HL-60 (cell line): ENCODE measurements around the gene FBRS.
A peak's percentile ranks its signal among the peaks of the same experiment; 100 is the strongest.

Source experiments
- DNase-seq, 2 experiments: peaks; one replicate each; pipeline ENCODE4 v3.0.0-alpha.2; 2010 to 2020; ENCODE audit warnings: low read depth in 1 of 2, low spot score in 1 of 2
- H3K27ac ChIP-seq: fragments of 250-450 bp; sonication (Bioruptor Pico); replicated peaks from 2 replicates; pipeline ENCODE4 v1.5.1; 2020; ENCODE audit warnings: mild to moderate bottlenecking, moderate library complexity
- H3K27me3 ChIP-seq: fragments of 250-450 bp; sonication (Bioruptor Pico); 2 replicates; pipeline ENCODE4 v1.5.1; 2021; ENCODE audit warnings: mild to moderate bottlenecking, moderate library complexity; ENCODE audit not compliant: insufficient read depth, poor library complexity, severe bottlenecking
- H3K4me3 ChIP-seq: replicated peaks from 2 replicates; pipeline ENCODE4 v1.5.1; 2011; ENCODE audit warnings: mild to moderate bottlenecking, control low read depth, low read length; ENCODE audit not compliant: insufficient read depth
- GABPA ChIP-seq: IDR thresholded peaks from 2 replicates; pipeline ENCODE4 v1.6.1; 2012; ENCODE audit warnings: low read depth
- POLR2AphosphoS5 ChIP-seq: IDR thresholded peaks from 2 replicates; pipeline ENCODE4 v1.6.1; 2012; ENCODE audit warnings: low read depth
- SPI1 ChIP-seq: IDR thresholded peaks from 2 replicates; pipeline ENCODE4 v1.6.1; 2012; ENCODE audit warnings: low read depth, mild to moderate bottlenecking, borderline replicate concordance
- TF ChIP-seq, protein P1 (sequence below): IDR thresholded peaks from one replicate; pipeline ENCODE4 v1.5.1; 2011; ENCODE audit warnings: low read length, control low read depth, inconsistent platforms; ENCODE audit not compliant: insufficient read depth
- TF ChIP-seq, protein P2 (sequence below): IDR thresholded peaks from 2 replicates; pipeline ENCODE4 v1.6.1; 2012; ENCODE audit warnings: low read depth; ENCODE audit not compliant: insufficient replicate concordance

FBRS gene

DNA sequence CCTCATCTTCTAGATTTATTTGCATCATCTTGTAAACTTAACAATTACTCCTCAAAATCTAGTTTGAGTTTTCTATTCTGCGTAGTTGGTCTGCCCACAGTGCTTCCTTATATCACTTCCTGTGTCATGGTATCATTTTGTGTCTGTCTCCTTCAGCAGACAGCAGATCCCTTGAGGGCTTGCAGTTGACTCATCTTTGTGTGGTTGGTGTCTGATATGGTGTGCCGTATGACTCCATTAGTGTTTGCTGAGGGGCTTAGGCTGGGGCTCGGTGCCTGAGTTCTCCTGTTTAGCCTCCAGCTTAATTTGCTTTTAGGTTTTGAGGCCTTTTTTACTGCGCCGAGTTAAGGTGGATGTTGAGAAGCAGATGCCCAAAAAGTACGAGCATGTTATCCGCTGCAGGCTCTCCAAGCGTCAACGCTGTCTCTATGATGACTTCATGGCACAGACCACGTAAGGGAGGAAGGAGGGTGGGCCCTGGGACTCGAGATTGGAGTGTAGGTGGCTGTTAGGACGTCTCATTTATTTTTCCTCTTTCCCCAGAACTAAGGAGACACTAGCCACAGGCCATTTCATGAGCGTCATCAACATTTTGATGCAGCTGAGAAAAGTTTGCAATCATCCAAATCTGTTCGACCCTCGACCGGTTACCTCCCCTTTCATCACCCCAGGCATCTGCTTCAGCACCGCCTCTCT is 57.7 kb downstream of the FBRS start:
- no peak for TF ChIP-seq GABPA
- TF ChIP-seq, protein P1, sequence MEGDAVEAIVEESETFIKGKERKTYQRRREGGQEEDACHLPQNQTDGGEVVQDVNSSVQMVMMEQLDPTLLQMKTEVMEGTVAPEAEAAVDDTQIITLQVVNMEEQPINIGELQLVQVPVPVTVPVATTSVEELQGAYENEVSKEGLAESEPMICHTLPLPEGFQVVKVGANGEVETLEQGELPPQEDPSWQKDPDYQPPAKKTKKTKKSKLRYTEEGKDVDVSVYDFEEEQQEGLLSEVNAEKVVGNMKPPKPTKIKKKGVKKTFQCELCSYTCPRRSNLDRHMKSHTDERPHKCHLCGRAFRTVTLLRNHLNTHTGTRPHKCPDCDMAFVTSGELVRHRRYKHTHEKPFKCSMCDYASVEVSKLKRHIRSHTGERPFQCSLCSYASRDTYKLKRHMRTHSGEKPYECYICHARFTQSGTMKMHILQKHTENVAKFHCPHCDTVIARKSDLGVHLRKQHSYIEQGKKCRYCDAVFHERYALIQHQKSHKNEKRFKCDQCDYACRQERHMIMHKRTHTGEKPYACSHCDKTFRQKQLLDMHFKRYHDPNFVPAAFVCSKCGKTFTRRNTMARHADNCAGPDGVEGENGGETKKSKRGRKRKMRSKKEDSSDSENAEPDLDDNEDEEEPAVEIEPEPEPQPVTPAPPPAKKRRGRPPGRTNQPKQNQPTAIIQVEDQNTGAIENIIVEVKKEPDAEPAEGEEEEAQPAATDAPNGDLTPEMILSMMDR: no peak
- no peak for TF ChIP-seq POLR2AphosphoS5
- TF ChIP-seq, protein P2, sequence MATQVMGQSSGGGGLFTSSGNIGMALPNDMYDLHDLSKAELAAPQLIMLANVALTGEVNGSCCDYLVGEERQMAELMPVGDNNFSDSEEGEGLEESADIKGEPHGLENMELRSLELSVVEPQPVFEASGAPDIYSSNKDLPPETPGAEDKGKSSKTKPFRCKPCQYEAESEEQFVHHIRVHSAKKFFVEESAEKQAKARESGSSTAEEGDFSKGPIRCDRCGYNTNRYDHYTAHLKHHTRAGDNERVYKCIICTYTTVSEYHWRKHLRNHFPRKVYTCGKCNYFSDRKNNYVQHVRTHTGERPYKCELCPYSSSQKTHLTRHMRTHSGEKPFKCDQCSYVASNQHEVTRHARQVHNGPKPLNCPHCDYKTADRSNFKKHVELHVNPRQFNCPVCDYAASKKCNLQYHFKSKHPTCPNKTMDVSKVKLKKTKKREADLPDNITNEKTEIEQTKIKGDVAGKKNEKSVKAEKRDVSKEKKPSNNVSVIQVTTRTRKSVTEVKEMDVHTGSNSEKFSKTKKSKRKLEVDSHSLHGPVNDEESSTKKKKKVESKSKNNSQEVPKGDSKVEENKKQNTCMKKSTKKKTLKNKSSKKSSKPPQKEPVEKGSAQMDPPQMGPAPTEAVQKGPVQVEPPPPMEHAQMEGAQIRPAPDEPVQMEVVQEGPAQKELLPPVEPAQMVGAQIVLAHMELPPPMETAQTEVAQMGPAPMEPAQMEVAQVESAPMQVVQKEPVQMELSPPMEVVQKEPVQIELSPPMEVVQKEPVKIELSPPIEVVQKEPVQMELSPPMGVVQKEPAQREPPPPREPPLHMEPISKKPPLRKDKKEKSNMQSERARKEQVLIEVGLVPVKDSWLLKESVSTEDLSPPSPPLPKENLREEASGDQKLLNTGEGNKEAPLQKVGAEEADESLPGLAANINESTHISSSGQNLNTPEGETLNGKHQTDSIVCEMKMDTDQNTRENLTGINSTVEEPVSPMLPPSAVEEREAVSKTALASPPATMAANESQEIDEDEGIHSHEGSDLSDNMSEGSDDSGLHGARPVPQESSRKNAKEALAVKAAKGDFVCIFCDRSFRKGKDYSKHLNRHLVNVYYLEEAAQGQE: no peak
- TF ChIP-seq SPI1: no peak
- Histone ChIP-seq H3K27ac (peak overlapping the region; percentile 23; the same call in 1 of the 2 replicates), H3K27me3 (no peaks in the 10 kb centered on the region), H3K4me3 (no peak overlapping the region)
- DNase-seq: peak; percentile 25 to 72

DNA sequence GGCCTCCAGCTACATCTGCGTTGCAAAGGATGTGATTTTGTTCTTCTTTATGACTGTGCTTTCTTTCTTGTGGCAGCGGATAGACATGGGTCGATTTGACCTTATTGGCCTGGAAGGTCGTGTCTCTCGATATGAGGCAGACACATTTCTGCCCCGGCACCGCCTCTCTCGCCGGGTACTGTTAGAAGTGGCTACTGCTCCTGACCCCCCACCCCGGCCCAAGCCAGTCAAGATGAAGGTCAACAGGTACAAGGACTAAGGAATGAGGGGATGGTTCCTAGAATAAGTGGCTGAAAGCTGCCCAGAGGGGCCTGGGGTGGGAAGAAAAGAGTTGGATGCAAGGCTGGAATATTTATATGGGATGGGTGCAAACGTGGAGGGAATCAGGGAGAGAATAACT is 61.9 kb downstream of the FBRS start:
- Histone ChIP-seq H3K4me3 (no peak overlapping the region), H3K27me3 (no peaks in the 10 kb centered on the region), H3K27ac (no peak overlapping the region)
- TF ChIP-seq, protein P1: no peak
- TF ChIP-seq GABPA (no peak), POLR2AphosphoS5 (no peak), SPI1 (no peak)
- TF ChIP-seq, protein P2: no peak
- no peak for DNase-seq
